K562 (cell line): ENCODE measurements around the gene TLN1. TPM values are rescaled to one million over a fixed set of nuclear protein-coding genes. Genes with fewer than 3 reads are reported as not detected.

Experiments used
- ATAC-seq: fragments of 200-7000 bp; cut with Tn5 transposase; 3 replicates; pipeline ENCODE4 v1.9.1; 2020; ENCODE audit warnings: moderate library complexity
- BruUV-seq: library from RNA; stranded (reverse); fragments of 400-500 nt; replicated peaks from 2 replicates; lab custom pipeline; 2021; lab: Mats Ljungman, UMichigan
- CTCF ChIA-PET: fragments of 300-600 bp; formaldehyde crosslinking; extraction: SDS; loops from one replicate; lab custom pipeline; 2021; ENCODE audit warnings: low intra/inter-chr PET ratio; lab: Yijun Ruan, JAX
- POLR2A ChIA-PET: fragments of 300-600, 350-650 bp; sonication (Branson Sonifier 250); formaldehyde crosslinking; extraction: SDS; loops from one replicate; lab custom pipeline; 2021; ENCODE audit warnings: antibody characterized with exemption, inconsistent platforms; lab: Yijun Ruan, JAX
- DNase-seq, 4 experiments: peaks; one replicate each; pipeline versions ENCODE4 v3.0.0 to v3.0.0-alpha.2; 2011 to 2018; ENCODE audit warnings: low spot score in 3 of 4, mixed read lengths in 3 of 4; ENCODE audit errors: extremely low read depth in 1 of 4
- FAIRE-seq: peaks from 2 replicates; lab custom pipeline; 2011; peaks lifted over from hg19 to GRCh38; lab: Jason Lieb, UNC
- H2AFZ ChIP-seq: 2 replicates; pipeline ENCODE4 v1.6.0; 2011; ENCODE audit warnings: low read depth, low read length, control low read depth, inconsistent platforms
- H3K27ac ChIP-seq: fragments of 200-600 bp; 3 replicates; pipeline ENCODE4 v1.8.0; 2011; ENCODE audit warnings: low read depth, mild to moderate bottlenecking, control low read depth, inconsistent platforms, low read length, moderate library complexity, mixed read lengths; ENCODE audit errors: extremely low read depth
- H3K27me3 ChIP-seq, 2 experiments: fragments of 300-600 bp in 1 of 2; 2 replicates in 1 of 2; 3 replicates in 1 of 2; pipeline versions ENCODE4 v1.6.0 to v1.8.0; 2011; ENCODE audit warnings: inconsistent platforms in 2 of 2, low read length in 2 of 2, mild to moderate bottlenecking in 1 of 2, mixed read lengths in 1 of 2, moderate library complexity in 1 of 2; ENCODE audit not compliant: control insufficient read depth in 2 of 2, insufficient read depth in 2 of 2
- H3K36me3 ChIP-seq: fragments of 300-600 bp; 3 replicates; pipeline ENCODE4 v1.8.0; 2011; ENCODE audit warnings: mild to moderate bottlenecking, low read length, inconsistent platforms; ENCODE audit not compliant: control insufficient read depth, insufficient read depth
- H3K4me1 ChIP-seq, 2 experiments: fragments of 200-600 bp in 1 of 2; replicated peaks in 1 of 2; 2 replicates in 1 of 2; 3 replicates in 1 of 2; pipeline versions ENCODE4 v1.5.1 to v1.8.0; 2011; ENCODE audit warnings: inconsistent platforms in 2 of 2, low read length in 2 of 2, mild to moderate bottlenecking in 1 of 2, mixed read lengths in 1 of 2, moderate library complexity in 1 of 2; ENCODE audit not compliant: control insufficient read depth in 2 of 2, insufficient read depth in 2 of 2
- H3K4me2 ChIP-seq: 2 replicates; pipeline ENCODE4 v1.6.1; 2011; ENCODE audit warnings: low read length, control low read depth, inconsistent platforms, mixed read lengths; ENCODE audit not compliant: insufficient read depth
- H3K4me3 ChIP-seq: fragments of 200-600 bp; sonication (generic), shearing (Covaris generic); 2 replicates; pipeline ENCODE4 v1.5.1; 2016; ENCODE audit warnings: control low read depth, inconsistent platforms
- H3K79me2 ChIP-seq: fragments of 200-600 bp; 3 replicates; pipeline ENCODE4 v1.8.0; 2011; ENCODE audit warnings: low read length, inconsistent platforms; ENCODE audit not compliant: control insufficient read depth, insufficient read depth
- H3K9ac ChIP-seq, 2 experiments: 2 replicates each; pipeline versions ENCODE4 v1.6.0 to v1.6.1; 2011; ENCODE audit warnings: low read depth in 2 of 2, low read length in 2 of 2, control low read depth in 1 of 2, inconsistent platforms in 1 of 2, mild to moderate bottlenecking in 1 of 2, mixed read lengths in 1 of 2; ENCODE audit not compliant: insufficient read depth in 1 of 2
- H3K9me1 ChIP-seq: one replicate; pipeline ENCODE4 v1.6.0; 2011; ENCODE audit warnings: inconsistent platforms, mild to moderate bottlenecking, low read length, moderate library complexity; ENCODE audit not compliant: control insufficient read depth, insufficient read depth
- H3K9me3 ChIP-seq: replicated peaks from 2 replicates; pipeline ENCODE4 v1.5.1; 2011; ENCODE audit warnings: low read depth, low read length, inconsistent platforms; ENCODE audit not compliant: control insufficient read depth, insufficient read depth
- H4K20me1 ChIP-seq: replicated peaks from 2 replicates; pipeline ENCODE4 v1.6.1; 2011; ENCODE audit warnings: low read length, inconsistent platforms, mixed read lengths; ENCODE audit not compliant: control insufficient read depth, insufficient read depth
- JUNB ChIP-seq: fragments of 450-650 bp; formaldehyde crosslinking; conservative IDR thresholded peaks from 2 replicates; pipeline ENCODE4 v1.4.0; 2020; ENCODE audit warnings: mild to moderate bottlenecking
- WGBS: fragments of 100-300 bp; shearing (Covaris generic); methylation state at CpG from one replicate; pipeline ENCODE4 v1.1.6; 2016; ENCODE audit warnings: low coverage, mixed read lengths; ENCODE audit not compliant: insufficient coverage; ENCODE audit errors: missing lambda C conversion rate; 5-methylcytosine and 5-hydroxymethylcytosine counted together
- in situ Hi-C: fragments of 300-500 bp; cut with MboI; formaldehyde crosslinking; loops from 4 replicates; pipeline ENCODE4 v1.15.0; 2018; ENCODE audit warnings: inconsistent platforms, mixed read lengths
- intact Hi-C: fragments of 100-400 bp; cut with micrococcal nuclease; formaldehyde crosslinking; loops from 2 replicates; pipeline ENCODE4 v1.14.2; 2022
- polyA plus RNA-seq, 8 experiments: library from polyadenylated mRNA; depleted of rRNA in 4 of 8; stranded (reverse) in 5 of 8; unstranded in 3 of 8; fragments of >200 nt; fragmentation: Nextera tagmentation in 2 of 8; fragmentation: Illumina TruSeq in 1 of 8; extraction: Ambion mirVana in 2 of 8; extraction: Trizol in 1 of 8; gene quantifications; 2 replicates each; pipeline versions ENCODE4 v1.2.1 to v1.2.3, GENCODE V29; 2011 to 2014; ENCODE audit warnings: inconsistent platforms in 1 of 8, missing spikeins in 1 of 8
- total RNA-seq, 7 experiments: library from RNA; depleted of rRNA in 6 of 7; stranded (reverse); fragments of >200 nt in 6 of 7; fragmentation: Illumina TruSeq in 2 of 7; extraction: Trizol in 2 of 7; gene quantifications; 2 replicates each; pipeline versions ENCODE4 v1.2.1 to v1.2.3, GENCODE V29; 2011 to 2021; ENCODE audit warnings: low replicate concordance in 1 of 7
- TF ChIP-seq, protein P1 (sequence below), 2 experiments: IDR thresholded peaks; 2 replicates each; pipeline ENCODE4 v1.6.1; 2011; ENCODE audit warnings: borderline replicate concordance in 1 of 2, control low read depth in 1 of 2, low read depth in 1 of 2, low read length in 1 of 2, mild to moderate bottlenecking in 1 of 2, mixed read lengths in 1 of 2, moderate library complexity in 1 of 2; ENCODE audit not compliant: insufficient read depth in 1 of 2, insufficient read length in 1 of 2, poor library complexity in 1 of 2, severe bottlenecking in 1 of 2; ENCODE audit errors: extremely low read depth in 1 of 2
- TF ChIP-seq, protein P2 (sequence below): sonication (generic); formaldehyde crosslinking; IDR thresholded peaks from 2 replicates; pipeline ENCODE4 v1.8.1; 2023; ENCODE audit warnings: mild to moderate bottlenecking, missing genetic modification reagents

Gene TLN1
- total and polyA plus RNA-seq, 9 of the 15 experiments (the other 6 are each of a cell fraction or from before 2014, with no cell fraction given), result 3.6 to 240 (median 54.8) TPM

DNA sequence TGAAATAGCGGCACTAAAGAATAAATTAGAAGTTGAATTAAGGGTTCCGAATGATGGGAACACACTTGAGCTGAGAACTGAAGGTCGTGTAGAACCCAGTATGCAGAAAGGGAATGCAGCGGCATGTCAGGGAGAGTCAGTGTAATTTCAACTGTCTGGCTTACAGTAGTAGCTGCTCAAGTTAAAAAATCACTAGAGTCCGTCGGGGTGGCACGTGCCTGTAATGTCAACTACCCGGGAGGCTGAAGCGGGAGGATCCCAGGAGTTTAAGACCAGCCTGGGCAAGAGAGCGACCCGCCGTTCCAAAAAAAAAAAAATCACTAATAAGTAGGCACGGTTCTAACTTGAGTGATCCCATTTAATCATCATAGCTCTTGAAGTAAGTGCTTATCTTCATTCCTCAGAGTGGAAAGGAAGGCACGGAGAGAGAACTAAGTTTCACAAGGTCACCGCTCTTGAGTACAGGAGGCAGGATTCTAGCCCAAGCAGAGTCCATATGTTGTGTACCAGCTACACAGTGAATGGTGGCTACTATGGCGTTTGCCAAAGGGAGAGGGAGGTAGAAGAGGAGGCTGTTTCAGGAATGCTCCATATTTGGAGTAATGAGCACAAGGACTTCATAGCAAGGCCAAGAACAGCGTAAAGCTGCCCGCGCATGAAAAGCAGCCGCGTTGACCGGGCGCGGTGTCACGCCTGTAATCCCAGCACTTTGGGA, 75.0 kb downstream of the TLN1 start (continued):
- TF ChIP-seq, protein P1, sequence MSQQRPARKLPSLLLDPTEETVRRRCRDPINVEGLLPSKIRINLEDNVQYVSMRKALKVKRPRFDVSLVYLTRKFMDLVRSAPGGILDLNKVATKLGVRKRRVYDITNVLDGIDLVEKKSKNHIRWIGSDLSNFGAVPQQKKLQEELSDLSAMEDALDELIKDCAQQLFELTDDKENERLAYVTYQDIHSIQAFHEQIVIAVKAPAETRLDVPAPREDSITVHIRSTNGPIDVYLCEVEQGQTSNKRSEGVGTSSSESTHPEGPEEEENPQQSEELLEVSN (IDR thresholded peaks at IDR 0.05; ENCODE audit: borderline replicate concordance in 1 of 2, extremely low read depth in 1 of 2, insufficient read depth in 1 of 2, insufficient read length in 1 of 2, low read depth in 1 of 2, low read length in 1 of 2, poor library complexity in 1 of 2, severe bottlenecking in 1 of 2), result peak in 1 of 2 experiments; percentile 33
- TF ChIP-seq, all 486 proteins: peak for 12

DNA sequence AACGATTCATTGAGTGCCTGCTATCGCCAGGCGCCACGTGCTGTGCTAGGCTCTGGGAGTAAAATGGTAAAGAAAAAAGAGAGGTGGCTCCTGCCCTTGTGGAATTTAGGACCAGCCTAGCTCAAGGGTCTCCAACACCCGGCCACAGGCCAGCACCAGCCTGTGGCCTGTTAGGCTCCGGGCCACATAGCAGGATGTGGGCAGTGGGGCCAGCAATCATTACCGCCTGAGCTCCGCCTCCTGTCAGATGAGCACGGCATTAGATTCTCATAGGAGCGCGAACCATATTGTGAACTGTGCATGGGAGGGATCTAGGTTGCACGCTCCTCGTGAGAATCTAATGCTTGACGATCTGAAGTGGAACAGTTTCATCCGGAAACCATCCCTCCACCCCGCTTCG, 75.6 kb downstream of the TLN1 start:
- BruUV-seq, result no TSS peak
- H3K4me2 ChIP-seq, result peak overlapping the region; percentile 96; the same call in 1 of the 2 replicates
- ChIA-PET POLR2A (interaction anchor here (0.7 to 2.6 kb wide), 6 partner anchors 9 to 133 kb away, joined by 3 to 14 read pairs (median 3); no protein-coding TSS in a partner anchor), CTCF (no interaction called here)
- H3K9ac ChIP-seq, result no peak overlapping the region
- H3K9me1 ChIP-seq, result no peaks in the 10 kb centered on the region
- H3K79me2 ChIP-seq, result peaks cover 8% of the 10 kb centered on the region; the same call in 2 of the 3 replicates
- H4K20me1 ChIP-seq, result no peaks in the 10 kb centered on the region
- intact Hi-C loops, result loop anchor here (2.0 to 5.0 kb wide), 3 partner anchors 41 to 76 kb away; partner anchors contain the start of genes CREB3, TESK1 and TLN1
- 68% methylated on average over 10 of the region's 17 CpGs for WGBS
- no peak for TF ChIP-seq JUNB
- TF ChIP-seq, protein P2, sequence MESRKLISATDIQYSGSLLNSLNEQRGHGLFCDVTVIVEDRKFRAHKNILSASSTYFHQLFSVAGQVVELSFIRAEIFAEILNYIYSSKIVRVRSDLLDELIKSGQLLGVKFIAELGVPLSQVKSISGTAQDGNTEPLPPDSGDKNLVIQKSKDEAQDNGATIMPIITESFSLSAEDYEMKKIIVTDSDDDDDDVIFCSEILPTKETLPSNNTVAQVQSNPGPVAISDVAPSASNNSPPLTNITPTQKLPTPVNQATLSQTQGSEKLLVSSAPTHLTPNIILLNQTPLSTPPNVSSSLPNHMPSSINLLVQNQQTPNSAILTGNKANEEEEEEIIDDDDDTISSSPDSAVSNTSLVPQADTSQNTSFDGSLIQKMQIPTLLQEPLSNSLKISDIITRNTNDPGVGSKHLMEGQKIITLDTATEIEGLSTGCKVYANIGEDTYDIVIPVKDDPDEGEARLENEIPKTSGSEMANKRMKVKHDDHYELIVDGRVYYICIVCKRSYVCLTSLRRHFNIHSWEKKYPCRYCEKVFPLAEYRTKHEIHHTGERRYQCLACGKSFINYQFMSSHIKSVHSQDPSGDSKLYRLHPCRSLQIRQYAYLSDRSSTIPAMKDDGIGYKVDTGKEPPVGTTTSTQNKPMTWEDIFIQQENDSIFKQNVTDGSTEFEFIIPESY (CRISPR knock-in tag), result peak; percentile 54; the same call in 1 of the 2 replicates
- no peaks in the 10 kb centered on the region for H3K9me3 ChIP-seq
- ATAC-seq (no peak), FAIRE-seq (no peak), DNase-seq (no peak)
- no peaks in the 10 kb centered on the region for H3K27me3 ChIP-seq
- peak overlapping the region; percentile 99 for H2AFZ ChIP-seq
- H3K4me1 ChIP-seq, result peaks cover 11 to 21% of the 10 kb centered on the region in 2 experiments; a peak in 4 of 5 replicates
- H3K36me3 ChIP-seq, result peaks cover 15% of the 10 kb centered on the region; the same call in 1 of the 3 replicates
- H3K4me3 ChIP-seq, result no peak overlapping the region
- H3K27ac ChIP-seq, result no peak overlapping the region
- in situ Hi-C loops, result no loop called here
